HCT116 (cell line): ENCODE data around the gene SCGB2A2.

ENCODE experiments used
- ATF3 ChIP-seq: IDR thresholded peaks from 2 replicates; pipeline ENCODE4 v1.6.1; 2012
- CTCF ChIP-seq, 3 experiments: fragments of 200-600 bp in 1 of 3; sonication (generic) in 1 of 3; IDR thresholded peaks in 2 of 3; conservative IDR thresholded peaks in 1 of 3; 2 replicates each; pipeline ENCODE4 v1.5.1; 2012 to 2017; ENCODE audit warnings: low read depth in 2 of 3, low read length in 2 of 3, antibody characterized with exemption in 1 of 3, borderline replicate concordance in 1 of 3, control low read depth in 1 of 3, mild to moderate bottlenecking in 1 of 3, mixed read lengths in 1 of 3, mixed run types in 1 of 3, moderate library complexity in 1 of 3; ENCODE audit not compliant: insufficient read depth in 1 of 3
- EGR1 ChIP-seq: IDR thresholded peaks from 2 replicates; pipeline ENCODE4 v1.6.1; 2012; ENCODE audit warnings: low read depth
- POLR2A ChIP-seq: IDR thresholded peaks from 2 replicates; pipeline ENCODE4 v1.7.0; 2011; ENCODE audit warnings: borderline replicate concordance; ENCODE audit not compliant: insufficient read depth, insufficient read length; ENCODE audit errors: extremely low read depth
- POLR2AphosphoS5 ChIP-seq: IDR thresholded peaks from 2 replicates; pipeline ENCODE4 v1.6.1; 2011; ENCODE audit warnings: mild to moderate bottlenecking, low read depth, low read length, moderate library complexity
- SIN3A ChIP-seq: IDR thresholded peaks from 2 replicates; pipeline ENCODE4 v1.6.1; 2012; ENCODE audit warnings: low read depth
- SP1 ChIP-seq: IDR thresholded peaks from 2 replicates; pipeline ENCODE4 v1.6.1; 2012; ENCODE audit warnings: low read depth
- TCF7L2 ChIP-seq: IDR thresholded peaks from 2 replicates; pipeline ENCODE4 v1.7.0; 2011; ENCODE audit warnings: borderline replicate concordance, inconsistent platforms; ENCODE audit not compliant: insufficient read depth, insufficient read length; ENCODE audit errors: extremely low read depth
- ZBTB33 ChIP-seq: IDR thresholded peaks from 2 replicates; pipeline ENCODE4 v1.6.1; 2011; ENCODE audit warnings: mild to moderate bottlenecking, low read length, moderate library complexity; ENCODE audit not compliant: insufficient replicate concordance; ENCODE audit errors: extremely low read depth
- ZFX ChIP-seq: fragments of 450-650 bp; IDR thresholded peaks from 2 replicates; pipeline ENCODE4 v1.6.1; 2017
- ZNF274 ChIP-seq: fragments of 200-500 bp; sonication (Bioruptor generic); IDR thresholded peaks from 2 replicates; pipeline ENCODE4 v1.6.1; 2014; ENCODE audit warnings: mild to moderate bottlenecking, low read depth, low read length, inconsistent platforms

- TF ChIP-seq CTCF (IDR thresholded peaks at IDR 0.05 in 2 of 3, conservative IDR thresholded peaks at IDR 0.05 in 1 of 3; ENCODE audit: borderline replicate concordance in 1 of 3, insufficient read depth in 1 of 3, low read depth in 2 of 3, low read length in 2 of 3) (no peak), SIN3A (no peak), ZBTB33 (no peak), SP1 (no peak), POLR2A (no peak), POLR2AphosphoS5 (no peak), ZNF274 (no peak), ATF3 (no peak), ZFX (no peak), EGR1 (no peak), TCF7L2 (no peak)
These were observed 15.9 kb upstream of the SCGB2A2 start for GRCh38 chr11:62253999-62254542.
